Panc1 (cell line): ENCODE data around the gene CLTB. TPM values are rescaled to one million over a fixed set of nuclear protein-coding genes. Genes with fewer than 3 reads are reported as not detected.

ENCODE experiments used
- ATAC-seq: fragments of 200-7000 bp; cut with Tn5 transposase; 2 replicates; pipeline ENCODE4 v1.9.1; 2020; ENCODE audit warnings: mild to moderate bottlenecking, moderate library complexity
- BruUV-seq: library from RNA; stranded (reverse); fragments of 400-500 nt; replicated peaks from 2 replicates; lab custom pipeline; 2021; lab: Mats Ljungman, UMichigan
- CTCF ChIA-PET: fragments of 300-600 bp; sonication (Branson Sonifier 250); formaldehyde crosslinking; loops from one replicate; lab custom pipeline; 2022; ENCODE audit warnings: antibody characterized with exemption; lab: Charles Lee
- POLR2A ChIA-PET: fragments of 300-600 bp; sonication (Branson Sonifier 250); formaldehyde crosslinking; loops from one replicate; lab custom pipeline; 2022; ENCODE audit warnings: antibody characterized with exemption; lab: Charles Lee
- DNase-seq: peaks from one replicate; pipeline ENCODE4 v3.0.0-alpha.2; 2010; ENCODE audit warnings: low read depth, low spot score
- H3K27ac ChIP-seq: 2 replicates; pipeline ENCODE4 v1.5.1; 2011; ENCODE audit warnings: mild to moderate bottlenecking, low read length, inconsistent platforms
- H3K27me3 ChIP-seq: fragments of 200-500 bp; sonication (Bioruptor generic); 2 replicates; pipeline ENCODE4 v1.6.0; 2014; ENCODE audit warnings: low read length, inconsistent platforms; ENCODE audit not compliant: control insufficient read depth, insufficient read depth
- H3K36me3 ChIP-seq: fragments of 200-500 bp; sonication (Bioruptor generic); 2 replicates; pipeline ENCODE4 v1.5.1; 2014; ENCODE audit warnings: inconsistent platforms, mild to moderate bottlenecking, low read length, moderate library complexity; ENCODE audit not compliant: control insufficient read depth, insufficient read depth
- H3K4me1 ChIP-seq: 2 replicates; pipeline ENCODE4 v1.5.1; 2011; ENCODE audit warnings: inconsistent platforms, mild to moderate bottlenecking, low read length, moderate library complexity; ENCODE audit not compliant: control insufficient read depth, insufficient read depth
- H3K4me3 ChIP-seq, 2 experiments: 2 replicates each; pipeline ENCODE4 v1.5.1; 2011 to 2012; ENCODE audit warnings: low read depth in 2 of 2, low read length in 2 of 2, mild to moderate bottlenecking in 2 of 2, inconsistent platforms in 1 of 2, moderate library complexity in 1 of 2
- H3K9me3 ChIP-seq: fragments of 200-500 bp; sonication (Bioruptor generic); 2 replicates; pipeline ENCODE4 v1.5.1; 2014; ENCODE audit warnings: low read depth, mild to moderate bottlenecking, inconsistent platforms, low read length, moderate library complexity; ENCODE audit not compliant: control insufficient read depth, insufficient read depth
- POLR2AphosphoS5 ChIP-seq: IDR thresholded peaks from 2 replicates; pipeline ENCODE4 v1.6.1; 2012; ENCODE audit warnings: mild to moderate bottlenecking, low read depth, low read length, moderate library complexity
- SIN3A ChIP-seq: IDR thresholded peaks from 2 replicates; pipeline ENCODE4 v1.6.1; 2012; ENCODE audit warnings: low read depth, mild to moderate bottlenecking, low read length, moderate library complexity, borderline replicate concordance; ENCODE audit not compliant: insufficient read depth
- TCF7L2 ChIP-seq: IDR thresholded peaks from 2 replicates; pipeline ENCODE4 v1.6.1; 2011; ENCODE audit warnings: mild to moderate bottlenecking, low read depth, low read length, inconsistent platforms
- in situ Hi-C: cut with HindIII; loops from 2 replicates; pipeline ENCODE4 v1.10.0; 2016; ENCODE audit warnings: low sequenced_read_pairs, low pct_unique_long_range_greater_than_20kb
- intact Hi-C: fragments of 100-400 bp; cut with micrococcal nuclease; formaldehyde crosslinking; loops from one replicate; pipeline ENCODE4 v1.10.0; 2022; ENCODE audit not compliant: unreplicated experiment
- total RNA-seq: library from RNA; stranded (reverse); gene quantifications from one replicate; pipeline ENCODE4 v1.2.1, GENCODE V29; 2021; ENCODE audit not compliant: unreplicated experiment
- TF ChIP-seq, protein P1 (sequence below): fragments of 450-650 bp; IDR thresholded peaks from 2 replicates; pipeline ENCODE4 v1.5.1; 2017; ENCODE audit warnings: mild to moderate bottlenecking
- TF ChIP-seq, protein P2 (sequence below), 2 experiments: IDR thresholded peaks; 2 replicates each; pipeline ENCODE4 v1.6.1; 2011 to 2012; ENCODE audit warnings: low read depth in 2 of 2, control low read depth in 1 of 2, low read length in 1 of 2, mild to moderate bottlenecking in 1 of 2, moderate library complexity in 1 of 2; ENCODE audit not compliant: insufficient read depth in 1 of 2

CLTB gene
- total RNA-seq, 1 experiment from 2014 or later, result 124 TPM

DNA sequence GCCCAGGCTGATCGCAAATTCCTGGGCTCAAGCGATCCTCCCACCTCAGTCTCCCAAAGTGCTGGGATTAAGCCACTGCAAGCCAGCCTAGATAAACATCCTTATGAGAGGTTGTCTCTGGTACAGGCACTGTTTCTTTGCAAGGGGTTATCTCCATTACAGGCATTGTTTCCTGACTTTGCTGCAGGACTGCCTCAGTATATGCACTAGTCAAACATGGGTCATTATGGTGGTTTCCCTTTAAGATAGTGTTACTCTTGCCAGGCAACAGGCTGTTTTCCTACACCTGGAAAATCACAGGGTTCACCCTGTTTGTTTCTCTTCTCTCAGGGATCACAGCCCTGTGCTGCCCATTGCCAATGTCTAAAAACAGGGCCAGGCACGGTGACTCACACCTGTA is 7.8 kb upstream of the CLTB start:
- in situ Hi-C loops, result no loop called here
- POLR2A ChIA-PET, result no interaction called here

DNA sequence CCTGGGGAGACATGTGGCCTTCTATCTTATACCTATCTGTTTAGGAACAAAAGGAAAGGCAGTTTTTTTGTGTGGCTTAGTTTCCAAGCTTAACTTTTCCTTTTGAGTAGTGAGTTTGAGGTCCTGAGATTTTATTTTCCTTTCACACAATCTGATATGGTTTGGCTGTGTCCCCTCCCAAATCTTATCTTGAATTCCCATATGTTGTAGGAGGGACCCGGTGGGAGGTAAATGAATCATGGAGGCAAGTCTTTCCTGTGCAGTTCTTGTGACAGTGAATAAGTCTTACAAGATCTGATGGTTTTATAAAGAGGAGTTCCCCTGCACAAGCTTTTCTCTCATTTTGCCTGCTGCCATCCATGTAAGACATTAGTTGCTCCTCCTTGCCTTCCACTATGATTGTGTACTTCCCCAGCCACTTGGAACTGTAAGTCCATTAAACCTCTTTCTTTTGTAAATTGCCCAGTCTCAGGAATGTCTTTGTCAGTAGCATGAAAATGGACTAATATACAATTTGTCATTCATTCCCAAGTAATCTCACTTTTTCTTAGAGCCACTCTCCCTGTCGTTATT is 4.7 kb upstream of the CLTB start:
- H3K4me1 ChIP-seq, result peaks cover 6% of the 10 kb centered on the region; the same call in 1 of the 2 replicates
- DNase-seq, result no peak
- no peak for TF ChIP-seq TCF7L2
- TF ChIP-seq, protein P1, sequence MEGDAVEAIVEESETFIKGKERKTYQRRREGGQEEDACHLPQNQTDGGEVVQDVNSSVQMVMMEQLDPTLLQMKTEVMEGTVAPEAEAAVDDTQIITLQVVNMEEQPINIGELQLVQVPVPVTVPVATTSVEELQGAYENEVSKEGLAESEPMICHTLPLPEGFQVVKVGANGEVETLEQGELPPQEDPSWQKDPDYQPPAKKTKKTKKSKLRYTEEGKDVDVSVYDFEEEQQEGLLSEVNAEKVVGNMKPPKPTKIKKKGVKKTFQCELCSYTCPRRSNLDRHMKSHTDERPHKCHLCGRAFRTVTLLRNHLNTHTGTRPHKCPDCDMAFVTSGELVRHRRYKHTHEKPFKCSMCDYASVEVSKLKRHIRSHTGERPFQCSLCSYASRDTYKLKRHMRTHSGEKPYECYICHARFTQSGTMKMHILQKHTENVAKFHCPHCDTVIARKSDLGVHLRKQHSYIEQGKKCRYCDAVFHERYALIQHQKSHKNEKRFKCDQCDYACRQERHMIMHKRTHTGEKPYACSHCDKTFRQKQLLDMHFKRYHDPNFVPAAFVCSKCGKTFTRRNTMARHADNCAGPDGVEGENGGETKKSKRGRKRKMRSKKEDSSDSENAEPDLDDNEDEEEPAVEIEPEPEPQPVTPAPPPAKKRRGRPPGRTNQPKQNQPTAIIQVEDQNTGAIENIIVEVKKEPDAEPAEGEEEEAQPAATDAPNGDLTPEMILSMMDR, result no peak
- TF ChIP-seq SIN3A, result no peak
- TF ChIP-seq, protein P2, sequence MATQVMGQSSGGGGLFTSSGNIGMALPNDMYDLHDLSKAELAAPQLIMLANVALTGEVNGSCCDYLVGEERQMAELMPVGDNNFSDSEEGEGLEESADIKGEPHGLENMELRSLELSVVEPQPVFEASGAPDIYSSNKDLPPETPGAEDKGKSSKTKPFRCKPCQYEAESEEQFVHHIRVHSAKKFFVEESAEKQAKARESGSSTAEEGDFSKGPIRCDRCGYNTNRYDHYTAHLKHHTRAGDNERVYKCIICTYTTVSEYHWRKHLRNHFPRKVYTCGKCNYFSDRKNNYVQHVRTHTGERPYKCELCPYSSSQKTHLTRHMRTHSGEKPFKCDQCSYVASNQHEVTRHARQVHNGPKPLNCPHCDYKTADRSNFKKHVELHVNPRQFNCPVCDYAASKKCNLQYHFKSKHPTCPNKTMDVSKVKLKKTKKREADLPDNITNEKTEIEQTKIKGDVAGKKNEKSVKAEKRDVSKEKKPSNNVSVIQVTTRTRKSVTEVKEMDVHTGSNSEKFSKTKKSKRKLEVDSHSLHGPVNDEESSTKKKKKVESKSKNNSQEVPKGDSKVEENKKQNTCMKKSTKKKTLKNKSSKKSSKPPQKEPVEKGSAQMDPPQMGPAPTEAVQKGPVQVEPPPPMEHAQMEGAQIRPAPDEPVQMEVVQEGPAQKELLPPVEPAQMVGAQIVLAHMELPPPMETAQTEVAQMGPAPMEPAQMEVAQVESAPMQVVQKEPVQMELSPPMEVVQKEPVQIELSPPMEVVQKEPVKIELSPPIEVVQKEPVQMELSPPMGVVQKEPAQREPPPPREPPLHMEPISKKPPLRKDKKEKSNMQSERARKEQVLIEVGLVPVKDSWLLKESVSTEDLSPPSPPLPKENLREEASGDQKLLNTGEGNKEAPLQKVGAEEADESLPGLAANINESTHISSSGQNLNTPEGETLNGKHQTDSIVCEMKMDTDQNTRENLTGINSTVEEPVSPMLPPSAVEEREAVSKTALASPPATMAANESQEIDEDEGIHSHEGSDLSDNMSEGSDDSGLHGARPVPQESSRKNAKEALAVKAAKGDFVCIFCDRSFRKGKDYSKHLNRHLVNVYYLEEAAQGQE (IDR thresholded peaks at IDR 0.05; ENCODE audit: insufficient read depth in 1 of 2, low read depth in 2 of 2, low read length in 1 of 2), result no peak
- no peak for TF ChIP-seq POLR2AphosphoS5
- no peak overlapping the region for H3K4me3 ChIP-seq
- no peaks in the 10 kb centered on the region for H3K27me3 ChIP-seq
- intact Hi-C loops, result no loop called here
- no peaks in the 10 kb centered on the region for H3K36me3 ChIP-seq
- no peak for ATAC-seq
- no TSS peak for BruUV-seq
- CTCF ChIA-PET, result interaction anchor here (0.6 kb wide), 1 partner anchor 16 kb away, joined by 3 read pairs; no protein-coding TSS in a partner anchor
- H3K9me3 ChIP-seq, result no peaks in the 10 kb centered on the region
- in situ Hi-C loops, result no loop called here
- POLR2A ChIA-PET, result interaction anchor here (0.5 kb wide), 1 partner anchor 29 kb away, joined by 3 read pairs; no protein-coding TSS in a partner anchor
- H3K27ac ChIP-seq, result no peak overlapping the region

More for the DNA sequence above, 7.8 kb upstream of the CLTB start:
- CTCF ChIA-PET, result interaction anchor here (0.6 kb wide), 1 partner anchor 191 kb away, joined by 4 read pairs; no protein-coding TSS in a partner anchor
- Histone ChIP-seq H3K4me3 (no peak overlapping the region), H3K36me3 (no peaks in the 10 kb centered on the region), H3K4me1 (no peaks in the 10 kb centered on the region; the same call in 1 of the 2 replicates), H3K9me3 (no peaks in the 10 kb centered on the region), H3K27me3 (no peaks in the 10 kb centered on the region), H3K27ac (peak overlapping the region; percentile 35; the same call in 1 of the 2 replicates)
- ATAC-seq (peak; percentile 86), DNase-seq (no peak)
- TF ChIP-seq, protein P2 (IDR thresholded peaks at IDR 0.05; ENCODE audit: insufficient read depth in 1 of 2, low read depth in 2 of 2, low read length in 1 of 2), result no peak
- no peak for TF ChIP-seq SIN3A
- TF ChIP-seq, protein P1, result no peak
- no TSS peak for BruUV-seq
- intact Hi-C loops, result no loop called here
